T1000 (cell line): ENCODE results near the gene MEGF6.

ENCODE experiments used
- DNase-seq: peaks from one replicate; lab custom pipeline; 2025; ENCODE audit warnings: mixed read lengths; lab: John Stamatoyannopoulos, UW

The MEGF6 gene

DNA sequence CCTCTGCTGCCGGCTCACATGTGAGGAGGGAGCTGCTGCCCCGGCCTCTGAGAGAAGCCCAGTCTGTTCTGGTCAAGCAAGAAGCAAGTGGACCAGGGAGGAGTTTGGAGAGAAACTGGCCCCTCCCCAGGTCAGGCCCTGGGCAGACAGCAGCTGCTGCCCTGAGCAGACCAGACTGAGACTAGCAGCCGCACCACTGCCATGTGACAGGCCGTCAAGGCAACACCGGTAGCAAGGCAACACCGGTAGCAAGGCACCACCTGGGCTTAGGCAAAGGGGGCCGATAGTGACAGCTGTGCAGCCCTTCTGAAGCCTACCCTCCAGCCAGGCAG, 106.5 kb downstream of the MEGF6 start:
- no peak for DNase-seq

DNA sequence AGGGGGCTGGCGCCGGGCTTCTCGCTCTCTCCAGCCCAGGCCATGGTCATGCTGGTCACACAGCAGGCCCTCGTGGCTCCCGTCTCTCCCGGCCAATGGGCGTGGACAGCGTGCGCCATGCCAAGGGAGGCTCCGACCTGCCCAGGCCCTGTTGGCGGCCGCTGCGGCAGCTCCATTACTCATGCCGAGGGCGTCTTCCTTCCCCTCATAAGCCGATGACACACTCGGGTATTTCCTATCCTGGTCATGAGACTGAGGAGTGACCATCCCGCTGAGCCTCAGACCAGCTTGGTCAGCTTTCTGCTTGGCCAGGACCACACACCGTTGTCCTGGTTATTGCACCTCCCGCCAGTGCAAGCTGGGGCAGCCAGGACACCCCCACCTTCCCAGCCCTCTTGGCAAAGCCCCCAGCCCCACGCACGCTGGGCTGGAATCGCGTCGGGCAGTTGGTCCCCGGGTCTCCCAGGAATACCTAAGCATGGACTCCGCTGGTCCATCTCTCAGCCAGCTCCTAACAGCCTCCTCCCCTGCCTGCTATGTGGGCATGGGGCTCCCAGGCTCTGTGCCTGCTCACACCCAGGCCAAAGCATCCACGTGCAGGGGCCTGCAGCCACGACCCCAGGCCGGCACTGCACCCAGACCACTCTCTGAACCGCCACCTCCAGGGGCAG, 107.0 kb downstream of the MEGF6 start:
- DNase-seq = peak; percentile 72

DNA sequence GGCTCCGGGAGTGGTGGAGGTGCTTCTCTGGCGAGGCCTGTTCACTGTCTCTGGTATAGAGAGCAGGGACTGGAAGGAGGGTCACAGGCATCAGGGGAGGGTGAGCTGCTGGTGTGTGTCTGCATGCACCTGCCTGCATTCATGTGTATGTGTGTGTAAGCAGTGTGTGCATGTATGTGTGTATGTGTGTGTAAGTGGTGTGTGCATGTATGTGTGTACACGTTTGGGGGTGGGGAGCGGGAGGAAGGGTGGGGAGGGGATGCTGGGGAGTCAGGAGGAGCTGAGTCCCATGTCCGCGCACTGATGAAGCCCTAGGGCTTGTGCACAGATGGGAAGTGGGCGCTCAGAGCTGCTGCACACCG, 107.8 kb downstream of the MEGF6 start:
- no peak for DNase-seq

DNA sequence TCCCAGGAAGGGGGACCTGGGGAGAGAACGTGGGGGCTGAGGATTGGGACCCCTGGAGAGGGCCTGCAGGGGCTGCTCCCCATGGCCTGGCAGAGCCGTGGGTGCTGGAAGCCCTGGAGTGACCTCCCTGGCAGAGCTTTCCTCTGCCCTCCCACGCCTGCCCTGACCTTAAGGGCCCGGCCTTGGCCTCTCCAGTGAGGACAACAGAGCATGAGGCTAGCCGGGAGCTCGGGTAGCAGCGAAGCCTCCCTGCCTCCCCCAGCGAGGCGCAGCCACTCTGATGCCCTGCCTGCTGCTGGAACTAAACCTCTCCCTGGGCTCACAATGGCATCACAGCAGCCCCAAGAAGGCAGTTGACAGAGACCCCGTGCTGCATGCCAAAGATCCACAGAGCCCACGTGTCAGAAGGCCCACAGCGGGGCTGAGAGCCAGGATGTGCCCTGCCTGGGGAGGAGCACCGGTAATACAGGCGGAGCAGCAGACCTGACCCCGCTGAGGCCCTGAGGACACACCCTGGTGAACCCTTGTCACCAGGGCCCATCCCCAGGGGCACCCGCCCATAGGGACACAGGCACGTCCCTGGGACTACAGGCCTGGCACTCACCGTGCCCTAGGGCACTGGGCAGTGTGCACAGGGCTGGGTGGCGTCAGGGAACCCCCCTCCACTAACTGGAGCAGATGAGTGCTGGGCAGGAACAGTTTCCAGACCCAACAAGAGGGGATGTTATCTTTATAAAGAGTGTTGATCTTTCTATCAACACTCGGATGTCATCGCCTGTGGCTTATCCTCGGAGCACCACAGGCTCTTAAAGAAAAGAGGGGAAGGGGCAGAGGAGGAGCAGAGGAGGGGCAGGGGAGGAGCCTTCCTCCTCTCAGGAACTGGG, 108.4 kb downstream of the MEGF6 start:
- DNase-seq = no peak

DNA sequence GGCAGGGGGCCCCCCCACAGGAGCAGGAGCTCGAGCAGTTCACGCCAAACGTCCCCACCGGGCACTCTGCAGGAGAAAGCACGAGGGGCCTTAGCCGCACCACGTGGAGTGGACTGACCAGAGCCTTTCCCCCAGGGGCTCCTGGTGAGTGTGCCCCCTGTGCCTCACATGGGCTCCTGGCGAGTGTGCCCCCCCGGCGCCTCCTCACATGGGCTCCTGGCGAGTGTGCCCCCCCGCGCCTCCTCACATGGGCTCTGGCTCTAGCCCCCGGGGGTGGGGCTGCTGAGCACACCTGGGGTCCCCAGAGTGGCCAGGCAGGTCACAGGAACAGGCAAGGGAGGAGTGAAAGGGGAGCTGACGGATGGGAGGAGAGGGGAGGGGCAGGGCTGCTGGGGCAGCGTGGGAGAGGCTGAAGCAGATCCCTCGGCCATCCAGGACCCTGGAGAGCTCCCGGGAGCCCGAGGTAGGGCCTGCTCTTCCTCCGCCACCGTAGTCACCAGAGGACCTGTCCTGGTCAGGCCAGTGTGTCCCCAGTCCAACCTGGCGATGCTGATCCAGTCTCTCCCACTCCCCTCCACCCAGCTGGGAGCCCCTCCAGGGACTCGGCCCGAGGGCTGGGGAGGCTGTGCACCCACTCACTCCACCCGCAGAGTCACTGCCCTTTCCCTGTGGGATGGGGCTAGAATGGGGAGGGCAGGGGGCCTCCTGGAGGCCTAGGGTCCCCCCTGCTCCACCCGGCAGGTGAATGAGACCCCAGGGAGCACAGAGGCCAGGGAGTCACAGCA, 109.3 kb downstream of the MEGF6 start:
- no peak for DNase-seq

DNA sequence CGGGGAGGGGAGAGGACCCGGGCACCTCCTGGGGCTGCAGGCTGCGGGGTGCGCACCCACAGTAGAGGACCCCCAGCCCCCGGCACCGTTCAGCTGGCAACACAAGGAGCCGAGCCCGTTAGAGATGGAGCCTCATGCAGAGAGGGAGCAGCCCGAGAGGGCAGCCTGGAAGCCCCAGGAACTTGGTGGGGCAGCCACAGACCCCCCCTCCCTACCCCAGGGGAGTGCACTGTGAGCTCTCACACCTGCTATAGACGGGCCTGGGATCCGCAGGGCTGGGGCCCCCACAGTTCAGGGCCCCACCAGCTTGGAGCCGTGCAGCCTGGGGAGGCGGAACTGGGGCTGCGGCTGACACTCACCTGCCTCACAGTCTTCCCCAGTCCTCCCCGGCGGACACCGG, 109.9 kb downstream of the MEGF6 start:
- no peak for DNase-seq

DNA sequence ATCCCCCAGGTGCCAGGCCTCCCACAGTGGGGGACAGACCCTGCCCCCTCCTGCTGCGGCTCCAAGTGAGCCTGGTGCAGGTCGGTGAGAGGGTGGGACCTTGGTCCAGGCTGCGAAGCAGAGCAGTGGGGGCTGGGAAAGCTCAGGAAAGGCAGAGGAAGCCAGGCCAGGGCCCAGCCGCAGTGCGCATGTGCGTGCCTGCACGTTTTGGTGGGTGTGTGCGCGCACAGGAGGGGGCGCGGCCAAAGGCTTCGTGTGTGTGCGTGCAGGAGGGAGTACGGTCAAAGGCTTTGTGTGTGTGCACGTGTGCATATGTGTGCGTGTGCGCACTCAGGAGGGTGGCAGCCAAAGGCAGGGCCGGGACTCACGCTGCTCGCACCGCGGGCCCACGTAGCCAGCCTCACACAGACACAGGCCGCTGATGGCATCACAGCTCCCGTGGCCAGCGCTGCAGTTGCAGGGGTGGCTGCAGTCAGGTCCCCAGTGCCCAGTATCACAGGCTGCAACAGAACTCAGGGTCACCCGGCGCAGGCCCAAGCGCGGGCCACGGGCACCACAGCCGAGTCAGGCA, 111.0 kb downstream of the MEGF6 start:
- DNase-seq = no peak

DNA sequence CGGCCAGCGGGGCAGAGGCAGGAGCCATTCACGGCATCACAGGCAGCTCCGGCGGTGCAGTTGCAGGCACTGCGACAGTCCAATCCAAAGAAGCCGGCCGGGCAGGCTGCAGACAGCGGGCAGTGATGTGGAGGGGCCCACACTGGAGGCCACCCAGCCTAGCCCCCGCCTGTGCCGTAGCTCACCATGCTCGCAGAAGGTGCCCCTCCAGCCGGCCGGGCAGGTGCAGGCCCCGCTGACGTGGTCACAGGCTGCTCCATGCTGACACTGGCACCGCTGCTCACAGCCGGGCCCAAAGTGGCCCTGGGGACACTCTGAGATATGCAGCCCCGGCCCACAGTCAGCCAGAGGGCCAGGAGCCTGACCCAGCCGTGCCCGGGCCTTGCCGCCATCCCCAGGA, 111.7 kb downstream of the MEGF6 start:
- no peak for DNase-seq

DNA sequence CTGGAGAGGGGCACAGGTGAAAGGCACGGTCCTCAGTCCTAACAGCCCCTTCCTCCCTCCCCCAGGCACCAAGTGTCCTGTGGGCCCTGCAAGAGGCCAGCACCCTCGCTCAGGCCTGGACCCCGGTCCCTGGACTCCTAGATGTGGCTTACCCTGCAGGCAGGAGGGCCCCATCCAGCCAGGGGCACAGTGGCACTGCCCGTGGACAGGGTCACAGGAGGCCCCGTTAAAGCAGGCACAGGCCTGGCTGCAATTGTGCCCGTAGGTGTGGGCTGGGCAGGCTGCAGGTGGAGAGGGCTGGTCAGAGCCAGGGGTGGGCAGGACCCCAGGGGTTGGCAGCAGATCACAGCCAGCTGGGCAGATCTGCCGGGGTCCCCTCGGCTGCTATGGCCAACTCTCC, 112.3 kb downstream of the MEGF6 start:
- no peak for DNase-seq

DNA sequence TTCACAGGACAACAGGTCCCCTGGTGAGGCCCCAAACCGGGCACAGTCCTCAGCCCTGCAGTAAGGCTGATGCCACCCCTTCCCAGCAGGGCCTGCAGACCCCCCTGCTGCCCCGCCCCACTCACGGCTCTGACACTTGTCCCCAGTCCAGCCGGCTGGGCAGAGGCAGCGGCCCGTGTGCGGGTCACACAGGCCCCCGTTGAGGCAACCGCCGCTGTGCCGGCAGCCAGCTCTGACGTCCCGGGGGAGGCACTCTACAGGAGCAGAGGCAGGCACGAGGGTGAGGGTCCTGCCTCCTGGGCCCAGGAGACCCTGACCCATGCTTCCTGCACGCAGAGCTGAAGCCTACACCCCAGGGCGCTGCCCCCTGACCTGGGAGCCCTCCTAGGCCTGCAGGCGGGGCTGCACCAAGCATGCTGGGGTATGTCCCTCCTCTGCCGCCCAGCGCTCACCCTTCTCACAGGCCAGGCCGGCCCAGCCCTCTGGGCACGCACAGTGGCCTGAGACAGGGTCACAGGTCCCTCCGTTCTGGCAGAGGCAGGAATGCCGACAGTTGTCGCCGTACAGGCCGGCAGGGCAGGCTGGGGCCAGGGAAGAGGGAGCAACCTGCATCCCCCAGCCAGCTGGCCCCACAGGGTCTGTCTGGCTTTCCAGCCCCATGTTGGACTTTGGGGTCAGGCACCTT, 112.9 kb downstream of the MEGF6 start:
- no peak for DNase-seq

DNA sequence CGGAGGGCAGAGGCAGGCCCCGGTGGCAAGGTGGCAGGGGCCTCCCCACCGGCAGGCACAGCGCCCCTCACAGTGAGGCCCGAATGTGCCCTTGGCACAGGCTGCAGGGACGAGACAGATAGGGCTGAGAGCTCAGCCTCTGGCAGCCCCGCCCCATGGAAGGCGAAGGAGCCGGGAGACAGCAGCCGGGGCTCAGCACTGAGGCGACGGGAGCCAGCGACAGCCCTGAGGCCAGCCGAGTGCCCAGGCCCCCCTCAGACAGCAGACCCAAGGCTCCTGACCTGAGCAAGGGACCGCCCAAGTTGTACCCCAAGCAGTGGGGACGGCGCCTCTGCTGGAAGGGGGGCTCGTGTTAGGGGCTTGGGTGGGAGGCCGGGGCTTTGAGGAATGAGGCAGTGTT, 113.8 kb downstream of the MEGF6 start:
- no peak for DNase-seq

DNA sequence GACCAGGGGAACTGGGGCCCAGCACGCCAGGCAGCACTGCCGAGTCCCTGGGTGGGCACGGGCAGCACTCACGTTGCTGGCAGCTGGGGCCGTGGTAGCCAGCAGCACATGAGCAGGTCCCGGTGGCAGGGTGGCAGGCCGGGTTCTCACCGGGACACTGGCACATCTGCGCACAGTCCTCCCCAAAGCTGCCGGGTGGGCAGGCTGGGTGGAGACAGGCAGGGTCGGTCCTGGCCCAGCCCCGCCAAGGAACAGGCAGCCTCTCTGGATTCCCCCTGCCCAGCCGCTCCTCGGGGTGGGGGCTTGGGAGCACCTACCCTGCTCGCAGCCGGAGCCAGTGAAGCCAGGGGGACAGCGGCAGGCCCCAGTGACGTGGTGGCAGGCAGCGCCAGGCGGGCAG, 114.4 kb downstream of the MEGF6 start:
- no peak for DNase-seq

DNA sequence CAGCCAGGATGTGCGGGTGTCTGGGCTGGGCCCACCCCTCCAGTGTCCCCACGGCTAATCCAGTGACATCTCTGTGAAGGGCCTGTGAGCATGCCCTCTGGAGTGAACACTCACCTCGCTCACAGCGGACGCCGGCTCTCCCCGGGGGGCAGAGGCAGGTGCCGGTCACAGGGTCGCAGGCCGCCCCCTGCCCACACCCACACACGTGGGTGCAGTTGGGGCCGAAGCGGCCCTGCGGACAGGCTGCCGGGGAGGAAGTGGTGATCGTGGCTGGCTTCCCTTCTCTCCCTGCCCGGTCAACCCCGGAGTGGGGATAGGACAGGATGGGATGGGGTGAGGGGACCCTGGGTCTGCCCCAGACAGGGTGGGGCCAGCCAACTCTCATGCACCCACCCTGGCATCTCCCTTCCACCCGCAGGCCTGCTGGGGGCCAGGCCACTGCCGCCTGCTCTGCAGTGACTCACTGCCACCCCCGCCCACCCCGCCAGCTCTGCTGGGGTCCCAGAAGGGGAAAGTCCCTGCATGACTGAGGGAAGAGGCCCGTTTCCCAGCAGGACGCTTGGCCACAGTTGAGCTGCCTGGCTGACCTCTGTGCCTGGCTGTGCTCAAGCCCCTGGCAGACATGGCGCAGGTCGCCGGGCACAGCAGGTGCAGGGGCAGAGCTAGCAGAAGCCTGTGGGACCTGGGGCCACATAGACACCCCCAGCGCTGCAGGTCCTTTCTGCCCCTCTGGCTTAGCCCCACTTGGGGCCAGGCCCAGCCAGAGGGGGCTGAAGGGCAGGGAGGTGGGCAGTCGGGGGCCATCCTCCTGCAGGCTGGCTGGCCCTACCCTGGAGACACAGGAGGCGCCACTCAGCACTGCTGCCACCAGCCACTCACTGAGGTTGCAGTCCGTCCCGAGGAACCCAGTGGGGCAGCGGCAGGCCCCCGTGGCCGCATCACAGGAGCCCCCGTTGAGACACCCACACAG, 115.2 kb downstream of the MEGF6 start:
- peak; percentile 36 for DNase-seq

DNA sequence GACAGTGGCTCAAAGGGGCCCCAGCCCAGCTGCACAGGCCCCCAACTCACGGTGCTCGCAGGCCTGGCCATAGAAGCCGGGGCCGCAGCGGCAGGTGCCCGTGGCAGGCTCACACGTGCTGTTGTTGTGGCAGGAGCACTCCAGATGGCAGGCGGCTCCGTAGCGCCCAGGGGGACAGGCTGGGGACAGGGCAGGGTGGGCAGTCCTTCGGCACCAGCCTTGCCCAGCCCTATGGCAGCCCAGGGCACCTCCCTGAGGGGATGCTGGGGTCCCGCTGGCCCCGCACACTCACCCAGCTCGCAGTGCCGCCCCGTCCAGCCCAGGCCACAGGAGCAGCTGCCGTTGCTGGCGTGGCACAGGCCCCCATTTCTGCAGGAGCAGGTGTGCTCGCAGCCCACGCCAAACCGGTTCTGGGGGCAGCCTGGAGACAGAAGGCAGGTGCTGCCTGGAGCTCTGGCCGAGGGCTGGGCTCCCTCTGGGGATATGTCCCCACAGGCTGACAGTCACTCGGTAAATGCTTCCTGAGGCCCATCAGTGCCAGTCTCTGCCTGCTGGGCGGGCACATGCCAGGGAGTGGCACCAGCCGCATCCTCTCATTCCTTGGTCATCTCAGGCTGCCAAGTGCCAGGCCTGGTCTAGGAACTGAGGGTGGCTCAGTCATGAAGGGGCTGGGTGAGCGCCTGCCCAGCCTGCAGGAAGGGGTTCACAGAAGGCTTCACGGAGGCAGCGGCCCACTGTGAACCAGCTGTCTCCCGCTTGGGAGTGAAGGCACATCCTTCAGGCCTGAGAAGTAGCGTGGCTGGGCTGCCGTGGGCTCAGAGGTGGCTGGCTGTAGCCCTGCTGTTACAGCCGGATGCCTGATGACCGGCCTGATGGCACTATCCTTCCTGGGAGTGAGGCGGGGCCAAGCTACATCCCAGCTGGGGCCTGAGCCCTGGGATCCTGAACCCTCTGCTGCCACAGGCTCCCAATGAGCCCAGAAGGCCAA, 116.7 kb downstream of the MEGF6 start:
- DNase-seq = no peak

DNA sequence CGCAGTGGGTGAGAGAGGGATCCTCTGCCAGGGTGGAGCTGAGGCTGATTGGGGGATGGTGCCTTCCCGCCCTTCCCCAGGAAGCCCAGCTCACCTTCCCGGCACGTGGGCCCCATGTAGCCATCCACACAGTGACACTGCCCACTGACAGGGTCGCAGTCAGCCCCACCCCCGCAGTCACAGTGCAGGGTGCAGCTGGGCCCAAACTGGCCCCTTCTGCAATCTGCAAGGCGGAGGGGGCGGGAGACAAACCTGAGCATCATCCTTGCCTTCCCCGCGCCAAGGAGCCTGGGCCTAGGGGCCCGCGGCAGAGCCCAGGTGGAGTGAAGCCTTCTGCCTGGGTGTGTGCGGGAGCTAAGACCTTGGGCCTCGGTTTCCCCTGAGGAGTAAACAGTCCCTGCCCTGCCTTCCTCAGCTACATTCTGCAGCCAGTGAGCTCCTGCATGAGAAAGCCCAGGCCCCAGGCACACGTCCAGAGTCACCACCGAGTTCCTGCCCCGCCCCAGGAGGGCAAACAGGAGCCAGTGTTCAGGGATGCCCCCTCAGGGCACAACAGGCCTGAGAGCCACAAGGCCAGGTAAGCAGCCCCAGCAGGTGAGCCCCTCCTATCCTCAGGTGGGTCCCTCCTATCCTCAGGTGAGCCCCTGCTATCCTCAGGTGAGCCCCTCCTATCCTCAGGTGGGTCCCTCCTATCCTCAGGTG, 118.6 kb downstream of the MEGF6 start:
- no peak for DNase-seq

DNA sequence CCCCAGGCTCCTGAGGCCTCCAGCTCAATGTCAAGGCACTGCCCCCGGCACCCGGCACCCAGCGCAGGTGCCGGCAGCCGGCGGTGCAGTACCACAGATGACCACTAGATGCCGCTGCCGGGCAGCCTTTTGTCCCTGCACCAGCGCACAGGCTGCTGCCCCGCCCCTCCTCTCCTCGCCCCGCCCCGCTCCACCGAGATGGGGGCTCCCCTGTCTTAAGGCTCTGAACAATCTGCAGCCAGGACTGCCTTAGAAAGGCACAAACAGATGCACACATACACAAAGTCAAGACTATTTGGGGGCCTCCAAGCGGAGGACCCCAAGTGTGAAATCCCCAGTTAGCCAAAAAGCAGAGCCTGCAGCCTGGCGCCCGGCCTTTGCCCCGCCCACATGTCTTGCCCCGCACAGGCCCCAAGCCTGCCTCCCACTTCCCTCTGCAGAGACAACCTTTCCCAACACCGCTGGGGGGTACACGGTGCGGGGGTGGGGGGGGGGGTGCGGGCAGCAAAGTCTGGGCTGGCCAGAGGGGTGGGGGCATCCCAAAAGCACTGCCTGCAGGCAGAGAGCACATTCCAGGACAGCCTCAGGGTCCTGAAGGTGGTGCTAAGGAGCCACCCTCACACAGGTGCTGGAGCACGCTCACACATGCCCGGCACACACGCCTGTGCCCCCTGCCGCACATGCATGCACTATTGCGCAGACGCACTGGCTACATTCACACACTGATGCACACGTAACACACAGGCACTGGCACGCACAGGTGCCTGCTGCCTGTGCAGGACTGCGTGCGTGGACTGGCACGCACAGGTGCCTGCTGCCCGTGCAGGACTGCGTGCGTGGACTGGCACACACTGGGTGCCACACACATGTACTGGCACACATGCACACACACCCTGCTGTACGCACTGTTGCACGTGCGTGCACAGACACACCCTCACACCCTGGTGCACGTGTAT, 119.7 kb downstream of the MEGF6 start:
- DNase-seq = peak; percentile 40

DNA sequence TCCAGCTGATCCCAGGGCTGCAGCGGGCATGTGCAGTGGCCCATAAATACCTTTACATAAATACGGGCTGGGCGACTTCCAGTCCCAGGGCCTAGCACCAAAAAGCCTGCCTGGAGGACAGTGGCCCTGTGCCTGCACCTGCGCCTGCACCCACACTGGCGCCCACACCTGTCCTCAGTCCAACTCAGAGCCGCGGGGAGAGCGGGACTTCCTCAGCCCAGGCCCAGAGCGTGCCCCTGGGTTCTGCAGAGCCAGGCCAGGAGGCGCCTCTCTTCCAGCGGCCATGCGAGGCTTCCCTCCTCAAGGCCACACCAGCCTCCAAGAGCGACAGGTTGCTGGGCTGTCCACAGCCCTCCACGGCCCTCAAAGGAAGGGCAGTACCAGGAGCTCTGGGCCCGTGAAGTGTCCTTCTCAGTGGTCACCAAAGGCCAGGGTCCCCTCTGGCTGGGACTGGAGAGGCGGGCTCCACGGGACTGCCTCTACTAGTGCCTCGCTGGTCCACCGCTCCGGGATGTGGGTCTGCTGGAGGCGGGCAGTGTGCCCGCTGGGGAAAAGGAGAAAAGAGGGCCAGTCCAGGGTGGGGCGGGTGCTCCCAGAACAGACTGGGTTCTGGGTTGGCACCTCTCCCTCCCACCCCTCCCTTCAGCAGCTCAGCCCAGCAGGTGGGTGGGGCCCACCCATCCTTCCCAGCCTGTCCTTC, 121.1 kb downstream of the MEGF6 start:
- no peak for DNase-seq
